ENCODE data around the gene NR3C1. TPM values are rescaled to one million over a fixed set of nuclear protein-coding genes. Genes with fewer than 3 reads are reported as not detected.

Gene NR3C1
- total and polyA plus RNA-seq, 4 donors, result 27.5 to 79.7 (median 58.0) TPM

- Histone ChIP-seq H3K4me3 (ENCODE audit: low read depth, low read length) (no peak overlapping the region), H3K4me1 (ENCODE audit: control insufficient read depth, insufficient read depth, low read length) (peaks cover 5% of the 10 kb centered on the region), H3K36me3 (ENCODE audit: control insufficient read depth, insufficient read depth, low read length) (no peaks in the 10 kb centered on the region), H3K27ac (ENCODE audit: low read depth, low read length) (no peak overlapping the region), H3K9me3 (ENCODE audit: control insufficient read depth, insufficient read depth, low read length) (no peaks in the 10 kb centered on the region), H3K27me3 (ENCODE audit: control insufficient read depth, insufficient read depth, low read length) (no peaks in the 10 kb centered on the region)
- WGBS (ENCODE audit: insufficient coverage), result 67% methylated on average over 2 of the region's 3 CpGs
- no peak for DNase-seq (ENCODE audit: low read depth in 4 of 6, low spot score in 6 of 6)
Measured at GRCh38 chr5:143350751-143351602, 52.5 kb downstream of the NR3C1 start.

- DNase-seq (ENCODE audit: low read depth in 4 of 6, low spot score in 6 of 6), result no peak
- H3K27me3 ChIP-seq (ENCODE audit: control insufficient read depth, insufficient read depth, low read length), result no peaks in the 10 kb centered on the region
- peaks cover 5% of the 10 kb centered on the region for H3K4me1 ChIP-seq (ENCODE audit: control insufficient read depth, insufficient read depth, low read length)
- no peak overlapping the region for H3K4me3 ChIP-seq (ENCODE audit: low read depth, low read length)
- 100% methylated on average over 1 of the region's 1 CpG for WGBS (ENCODE audit: insufficient coverage)
- H3K9me3 ChIP-seq (ENCODE audit: control insufficient read depth, insufficient read depth, low read length), result no peaks in the 10 kb centered on the region
- H3K27ac ChIP-seq (ENCODE audit: low read depth, low read length), result no peak overlapping the region
- no peaks in the 10 kb centered on the region for H3K36me3 ChIP-seq (ENCODE audit: control insufficient read depth, insufficient read depth, low read length)
Measured at GRCh38 chr5:143350341-143350740, 53.1 kb downstream of the NR3C1 start.

DNA sequence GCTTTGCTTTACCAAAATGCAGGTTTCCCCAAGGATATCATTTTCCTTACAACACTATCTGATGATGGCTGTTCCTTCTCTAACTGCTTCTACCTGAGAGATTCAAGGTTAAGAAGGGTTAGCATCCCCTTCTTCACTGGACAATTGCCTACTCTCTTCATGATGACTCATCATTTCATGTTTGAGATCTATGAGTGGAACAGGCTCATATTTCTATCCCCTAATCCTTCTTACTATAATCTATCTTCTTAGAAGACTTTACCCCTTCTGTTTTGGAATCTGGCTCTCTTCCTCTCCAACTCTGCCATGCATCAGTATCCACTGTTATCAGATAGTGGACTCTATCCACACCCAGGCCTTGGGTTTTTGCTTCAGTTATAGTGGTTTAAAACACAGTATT, 54.3 kb downstream of the NR3C1 start:
- Histone ChIP-seq H3K27me3 (ENCODE audit: control insufficient read depth, insufficient read depth, low read length) (no peaks in the 10 kb centered on the region), H3K4me3 (ENCODE audit: low read depth, low read length) (no peak overlapping the region), H3K36me3 (ENCODE audit: control insufficient read depth, insufficient read depth, low read length) (no peaks in the 10 kb centered on the region), H3K4me1 (ENCODE audit: control insufficient read depth, insufficient read depth, low read length) (no peaks in the 10 kb centered on the region), H3K9me3 (ENCODE audit: control insufficient read depth, insufficient read depth, low read length) (no peaks in the 10 kb centered on the region), H3K27ac (ENCODE audit: low read depth, low read length) (no peak overlapping the region)
- DNase-seq (ENCODE audit: low read depth in 4 of 6, low spot score in 6 of 6), result no peak

DNA sequence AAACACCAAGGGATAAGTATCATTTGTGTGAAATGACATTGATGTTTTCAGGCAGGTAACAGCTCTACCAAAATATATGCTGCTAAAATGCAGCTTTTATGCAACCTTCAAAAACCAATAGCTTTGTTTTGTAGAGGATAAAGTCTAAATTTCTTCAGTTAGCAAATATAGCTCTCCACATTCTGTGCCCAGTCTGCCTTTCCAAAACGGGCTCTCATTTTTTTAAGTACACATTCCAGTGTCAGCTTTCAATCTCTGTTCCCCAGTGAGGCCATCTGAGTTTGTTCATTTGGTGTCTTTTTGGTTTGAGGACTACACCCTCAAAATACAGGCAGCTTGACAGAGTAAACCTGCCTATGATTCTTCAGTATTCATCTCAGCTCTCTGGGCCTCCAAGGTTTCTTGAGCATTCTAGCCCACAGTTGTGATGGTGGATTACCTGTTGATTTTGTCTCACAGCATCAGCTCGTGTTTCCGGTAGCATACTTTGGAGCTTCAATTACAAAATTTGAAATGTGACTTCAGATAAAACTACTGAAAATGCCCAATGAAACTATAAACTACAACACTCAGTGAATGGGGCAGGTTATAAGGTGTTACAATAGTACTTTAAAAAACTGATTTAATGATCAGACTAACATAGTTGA, 55.7 kb downstream of the NR3C1 start:
- Histone ChIP-seq H3K9me3 (ENCODE audit: control insufficient read depth, insufficient read depth, low read length) (no peaks in the 10 kb centered on the region), H3K4me3 (ENCODE audit: low read depth, low read length) (no peak overlapping the region), H3K27me3 (ENCODE audit: control insufficient read depth, insufficient read depth, low read length) (no peaks in the 10 kb centered on the region), H3K36me3 (ENCODE audit: control insufficient read depth, insufficient read depth, low read length) (no peaks in the 10 kb centered on the region), H3K27ac (ENCODE audit: low read depth, low read length) (no peak overlapping the region), H3K4me1 (ENCODE audit: control insufficient read depth, insufficient read depth, low read length) (no peaks in the 10 kb centered on the region)
- WGBS (ENCODE audit: insufficient coverage), result no CpG with 5 or more reads among the region's 3 CpGs
- no peak for DNase-seq (ENCODE audit: low read depth in 4 of 6, low spot score in 6 of 6)

- Histone ChIP-seq H3K36me3 (ENCODE audit: control insufficient read depth, insufficient read depth, low read length) (no peaks in the 10 kb centered on the region), H3K27ac (ENCODE audit: low read depth, low read length) (no peak overlapping the region), H3K4me1 (ENCODE audit: control insufficient read depth, insufficient read depth, low read length) (no peaks in the 10 kb centered on the region), H3K9me3 (ENCODE audit: control insufficient read depth, insufficient read depth, low read length) (no peaks in the 10 kb centered on the region), H3K4me3 (ENCODE audit: low read depth, low read length) (no peak overlapping the region), H3K27me3 (ENCODE audit: control insufficient read depth, insufficient read depth, low read length) (no peaks in the 10 kb centered on the region)
- no peak for DNase-seq (ENCODE audit: low read depth in 4 of 6, low spot score in 6 of 6)
- WGBS (ENCODE audit: insufficient coverage), result no CpG with 5 or more reads among the region's 1 CpG
Measured at GRCh38 chr5:143347046-143347445, 56.4 kb downstream of the NR3C1 start.

DNA sequence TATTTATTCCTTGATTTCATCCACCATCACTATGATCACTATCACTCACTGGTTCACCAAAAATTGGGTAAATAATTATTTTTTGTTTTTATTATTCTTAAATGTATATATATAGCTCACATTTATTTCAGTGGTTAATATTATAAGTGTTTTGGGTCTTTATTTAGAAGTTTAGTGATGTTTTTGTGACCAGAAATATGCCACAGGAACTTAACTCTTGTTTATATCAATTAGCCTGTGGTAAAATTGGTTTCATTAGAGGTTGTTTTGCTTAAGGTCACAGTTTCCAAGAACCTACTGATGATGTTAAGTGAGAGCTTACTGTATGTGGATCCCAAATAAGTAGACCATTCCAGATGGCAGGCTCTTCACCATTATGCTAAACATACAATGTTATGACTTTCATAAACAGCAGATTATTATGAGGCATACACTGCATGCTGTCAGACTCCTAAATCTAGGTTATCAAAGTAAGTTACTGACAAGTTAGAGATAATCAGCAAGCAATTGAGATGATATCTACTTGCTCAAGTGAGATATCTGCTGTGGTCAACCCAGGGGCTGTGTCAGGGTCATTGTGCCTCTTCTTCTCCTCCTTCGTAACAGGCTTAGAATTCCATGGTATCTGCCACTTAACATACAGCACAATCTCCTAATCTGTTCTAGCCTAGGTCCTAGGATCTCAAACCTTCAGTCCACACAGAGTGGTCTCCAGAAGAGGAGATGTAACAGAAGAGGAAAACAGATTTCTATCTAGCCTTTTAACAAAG, 57.6 kb downstream of the NR3C1 start:
- Histone ChIP-seq H3K4me3 (ENCODE audit: low read depth, low read length) (no peak overlapping the region), H3K36me3 (ENCODE audit: control insufficient read depth, insufficient read depth, low read length) (no peaks in the 10 kb centered on the region), H3K4me1 (ENCODE audit: control insufficient read depth, insufficient read depth, low read length) (no peaks in the 10 kb centered on the region), H3K27ac (ENCODE audit: low read depth, low read length) (no peak overlapping the region), H3K27me3 (ENCODE audit: control insufficient read depth, insufficient read depth, low read length) (no peaks in the 10 kb centered on the region), H3K9me3 (ENCODE audit: control insufficient read depth, insufficient read depth, low read length) (no peaks in the 10 kb centered on the region)
- DNase-seq (ENCODE audit: low read depth in 4 of 6, low spot score in 6 of 6), result no peak
- no CpG with 5 or more reads among the region's 1 CpG for WGBS (ENCODE audit: insufficient coverage)

DNA sequence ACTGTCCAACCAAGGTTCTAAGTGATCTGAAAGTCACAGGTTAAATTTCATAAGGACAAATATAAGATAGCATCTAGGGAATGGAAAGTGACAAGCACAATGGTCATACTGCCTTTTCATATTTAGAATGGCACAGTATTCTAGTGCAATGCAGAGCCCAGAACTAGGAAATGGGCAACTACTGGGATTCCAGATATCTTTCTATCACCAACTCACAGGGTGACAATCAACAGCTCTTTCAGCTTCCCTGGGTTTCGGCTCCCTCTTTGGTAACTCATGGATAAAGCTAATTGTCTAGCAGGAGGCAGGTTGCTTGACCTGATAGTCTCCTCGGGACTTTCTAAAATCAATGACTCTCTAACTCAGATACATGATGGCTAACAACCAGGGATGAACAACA, 60.4 kb downstream of the NR3C1 start:
- no CpG with 5 or more reads among the region's 2 CpGs for WGBS (ENCODE audit: insufficient coverage)
- Histone ChIP-seq H3K27me3 (ENCODE audit: control insufficient read depth, insufficient read depth, low read length) (no peaks in the 10 kb centered on the region), H3K27ac (ENCODE audit: low read depth, low read length) (no peak overlapping the region), H3K36me3 (ENCODE audit: control insufficient read depth, insufficient read depth, low read length) (no peaks in the 10 kb centered on the region), H3K9me3 (ENCODE audit: control insufficient read depth, insufficient read depth, low read length) (no peaks in the 10 kb centered on the region), H3K4me3 (ENCODE audit: low read depth, low read length) (no peak overlapping the region), H3K4me1 (ENCODE audit: control insufficient read depth, insufficient read depth, low read length) (no peaks in the 10 kb centered on the region)
- no peak for DNase-seq (ENCODE audit: low read depth in 4 of 6, low spot score in 6 of 6)

DNA sequence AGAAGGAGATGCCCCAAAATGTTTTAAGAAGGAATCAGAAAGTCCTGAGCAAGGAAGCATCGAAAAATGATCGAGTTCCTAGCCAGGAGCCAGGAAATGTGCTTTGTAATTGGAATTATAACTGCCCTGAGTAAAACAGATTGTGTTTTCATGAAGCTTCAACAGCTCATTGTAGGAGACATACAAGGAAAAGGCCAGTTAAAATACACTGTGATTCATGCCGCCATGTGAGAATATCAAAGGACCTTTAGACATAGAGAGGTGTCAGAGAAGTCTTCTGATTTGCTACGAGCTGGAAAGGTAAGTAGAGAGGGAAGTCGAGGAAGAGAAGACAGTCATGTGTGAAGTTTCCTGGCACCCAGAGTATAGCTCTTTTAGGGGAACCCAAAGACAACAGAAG, 60.9 kb downstream of the NR3C1 start:
- no peak overlapping the region for H3K4me3 ChIP-seq (ENCODE audit: low read depth, low read length)

GRCh38 chr5:143341807-143342570, 61.5 kb downstream of the NR3C1 start:
- DNase-seq (ENCODE audit: low read depth in 4 of 6, low spot score in 6 of 6), result no peak
- no CpG with 5 or more reads among the region's 4 CpGs for whole genome bisulfite sequencing (ENCODE audit: insufficient coverage)
- no peaks in the 10 kb centered on the region for H3K27me3 ChIP-seq (ENCODE audit: control insufficient read depth, insufficient read depth, low read length)
- no peaks in the 10 kb centered on the region for H3K4me1 ChIP-seq (ENCODE audit: control insufficient read depth, insufficient read depth, low read length)
- no peak overlapping the region for H3K4me3 ChIP-seq (ENCODE audit: low read depth, low read length)
- no peaks in the 10 kb centered on the region for H3K36me3 ChIP-seq (ENCODE audit: control insufficient read depth, insufficient read depth, low read length)
- no peak overlapping the region for H3K27ac ChIP-seq (ENCODE audit: low read depth, low read length)
- H3K9me3 ChIP-seq (ENCODE audit: control insufficient read depth, insufficient read depth, low read length), result no peaks in the 10 kb centered on the region

More for the DNA sequence above, 60.9 kb downstream of the NR3C1 start:
- no peak for DNase-seq (ENCODE audit: low read depth in 4 of 6, low spot score in 6 of 6)
- no peaks in the 10 kb centered on the region for H3K36me3 ChIP-seq (ENCODE audit: control insufficient read depth, insufficient read depth, low read length)
- H3K4me1 ChIP-seq (ENCODE audit: control insufficient read depth, insufficient read depth, low read length), result no peaks in the 10 kb centered on the region
- H3K27me3 ChIP-seq (ENCODE audit: control insufficient read depth, insufficient read depth, low read length), result no peaks in the 10 kb centered on the region
- no peak overlapping the region for H3K27ac ChIP-seq (ENCODE audit: low read depth, low read length)
- WGBS (ENCODE audit: insufficient coverage), result 100% methylated on average over 3 of the region's 5 CpGs
- H3K9me3 ChIP-seq (ENCODE audit: control insufficient read depth, insufficient read depth, low read length), result no peaks in the 10 kb centered on the region
